Ishikawa (cell line): ENCODE measurements around the gene FGF1.

Experiments
- NFIC ChIP-seq: IDR thresholded peaks from 2 replicates; pipeline ENCODE4 v1.6.1; 2012
- RAD21 ChIP-seq: IDR thresholded peaks from 2 replicates; pipeline ENCODE4 v1.6.1; 2012; ENCODE audit warnings: low read depth

- TF ChIP-seq RAD21 (no peak), NFIC (no peak)
These were observed 140.1 kb downstream of the FGF1 start for GRCh38 chr5:142545650-142546322.
